HG03460 (cell line): ENCODE measurements around the gene PCDH12.

Experiments used
- ATAC-seq: cut with Tn5 transposase; IDR thresholded peaks from one replicate; pipeline ENCODE4 v1.9.1; 2021; ENCODE audit not compliant: unreplicated experiment

PCDH12 gene

GRCh38 chr5:141910271-141910673 is 47.7 kb downstream of the PCDH12 start:
- no peak for ATAC-seq

DNA sequence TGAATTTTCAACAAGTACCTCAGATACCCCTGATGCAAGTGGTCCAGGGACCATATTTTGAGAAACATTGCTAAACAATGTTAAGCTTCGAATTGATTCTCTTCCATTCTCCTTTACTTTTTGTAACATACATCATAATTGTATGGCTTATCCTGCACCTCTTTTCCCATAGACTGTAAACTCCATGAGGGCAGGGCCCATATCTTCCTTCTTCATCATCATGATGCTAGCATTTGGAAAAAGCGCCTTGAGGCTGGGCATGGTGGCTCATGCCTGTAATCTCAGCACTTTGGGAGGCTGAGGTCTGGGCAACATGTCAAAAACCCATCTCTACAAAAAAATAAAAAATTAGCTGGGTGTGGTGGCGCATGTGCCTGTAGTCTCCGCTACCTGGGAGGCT is 48.8 kb downstream of the PCDH12 start:
- ATAC-seq, result no peak

GRCh38 chr5:141908796-141909195 is 49.2 kb downstream of the PCDH12 start:
- no peak for ATAC-seq

GRCh38 chr5:141906972-141907371 is 51.0 kb downstream of the PCDH12 start:
- ATAC-seq, result no peak

DNA sequence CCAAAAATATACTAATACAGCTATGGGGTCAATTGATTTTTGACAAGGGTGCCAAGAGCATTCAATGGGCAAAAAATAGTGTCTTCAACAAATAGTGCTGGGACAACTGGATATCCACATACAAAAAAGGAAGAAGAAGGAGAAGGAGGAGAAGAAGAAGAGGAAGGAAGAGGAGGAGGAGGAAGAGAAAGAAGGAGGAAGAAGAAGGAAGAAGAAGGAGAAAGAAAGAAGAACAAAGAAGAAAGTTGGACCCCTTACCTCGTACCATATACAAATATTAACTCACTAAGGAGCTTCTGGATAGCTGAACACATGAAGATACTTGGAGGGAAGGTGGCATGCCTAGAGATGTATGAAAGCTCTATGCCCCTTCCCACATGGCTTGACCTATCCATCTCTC is 51.5 kb downstream of the PCDH12 start:
- ATAC-seq, result no peak

- ATAC-seq, result no peak
Measured at GRCh38 chr5:141904551-141904950, 53.5 kb downstream of the PCDH12 start.

DNA sequence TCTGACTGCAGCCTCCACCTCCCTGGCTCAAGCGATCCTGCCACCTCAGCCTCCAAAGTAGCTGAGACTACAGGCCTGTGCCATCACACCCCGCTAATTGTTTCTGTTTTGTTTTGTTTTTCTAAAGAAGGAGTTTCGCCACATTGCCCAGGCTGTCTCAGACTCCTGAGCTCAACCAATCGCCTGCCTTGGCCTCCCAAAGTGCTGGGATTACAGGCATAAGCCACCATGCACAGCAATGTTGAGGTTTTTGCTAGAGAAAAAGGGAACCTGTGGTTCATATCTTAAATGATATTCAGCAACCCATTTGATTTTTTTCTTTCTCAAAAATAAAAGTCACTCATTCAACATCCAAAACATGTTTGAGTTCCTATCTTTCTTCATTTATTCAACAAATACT is 54.7 kb downstream of the PCDH12 start:
- no peak for ATAC-seq

- ATAC-seq, result no peak
Measured at GRCh38 chr5:141902015-141902814, 55.8 kb downstream of the PCDH12 start.

DNA sequence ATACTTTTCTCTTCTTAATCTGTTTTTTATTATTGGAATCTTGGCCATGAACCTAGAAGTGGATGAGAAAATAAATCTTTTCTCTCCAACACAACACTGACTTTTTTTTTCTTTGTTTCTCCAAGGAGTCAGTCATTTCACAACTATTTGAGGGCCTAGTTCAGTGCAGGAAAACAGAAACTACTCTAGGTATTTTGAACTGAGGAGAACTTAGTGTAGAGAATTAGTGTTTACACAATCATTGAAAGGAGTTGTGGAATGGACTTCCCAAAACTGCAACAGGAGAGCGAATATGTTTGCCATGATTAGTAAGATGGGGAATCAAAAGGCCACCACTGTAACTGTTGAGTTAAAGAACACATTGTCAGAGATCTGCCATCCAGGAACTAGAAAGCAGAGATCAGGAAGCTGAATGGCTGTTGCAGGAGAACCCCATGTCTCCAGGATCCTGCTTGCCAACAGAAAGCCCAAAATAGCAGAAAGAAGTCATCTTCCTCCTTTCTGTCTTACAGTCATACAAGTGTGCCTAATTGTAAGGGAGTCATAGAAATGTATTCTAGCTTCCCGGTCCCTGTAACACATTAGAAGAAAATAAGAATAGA is 59.5 kb downstream of the PCDH12 start:
- no peak for ATAC-seq

GRCh38 chr5:141897425-141897824 is 60.6 kb downstream of the PCDH12 start:
- no peak for ATAC-seq
